ENCODE measurements around the gene ANKRD18A. TPM values are rescaled to one million over a fixed set of nuclear protein-coding genes. Genes with fewer than 3 reads are reported as not detected.

ANKRD18A gene
- total RNA-seq, 2 donors from 2014 or later: 5.3 to 8.0 TPM

DNA sequence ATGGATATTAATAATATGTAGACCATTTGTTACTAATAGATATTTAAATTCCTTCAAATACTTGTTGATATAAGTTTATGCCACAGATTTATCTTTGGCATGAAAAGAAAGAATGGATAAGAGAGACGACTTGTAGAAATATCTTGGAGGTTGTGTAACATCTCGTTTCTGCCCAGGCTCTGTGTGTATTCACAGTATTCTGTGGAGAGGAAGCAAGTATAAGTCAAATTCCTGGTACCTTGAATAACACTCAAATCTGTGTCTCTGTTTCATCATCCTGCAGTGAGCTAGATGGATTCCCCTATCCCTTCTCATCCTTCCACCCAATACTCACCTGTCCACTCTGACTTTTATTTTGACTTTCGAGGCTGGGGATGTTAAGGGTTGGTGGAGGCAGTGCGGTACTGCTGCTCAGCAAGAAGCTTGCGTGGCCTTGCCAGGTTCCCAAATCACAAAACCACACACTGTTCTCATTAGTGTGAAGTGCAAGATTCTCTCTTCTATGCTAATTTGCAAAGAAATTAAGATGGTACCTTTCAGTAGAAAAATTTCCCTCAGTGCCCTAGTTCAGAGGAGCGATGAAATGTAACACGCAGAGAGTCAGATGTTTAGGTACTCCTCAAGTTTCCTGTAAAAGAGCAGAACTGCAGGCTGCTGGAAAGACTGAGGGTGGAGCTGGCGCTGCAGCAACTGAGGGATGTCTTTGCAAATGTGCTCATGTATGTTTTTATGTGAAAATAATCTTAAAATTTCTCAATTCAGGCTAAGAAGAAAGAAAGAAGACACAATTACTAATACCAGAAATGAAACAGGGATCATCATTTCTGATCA, 42.6 kb upstream of the ANKRD18A start:
- Mint-ChIP-seq H3K4me1 (no peaks in the 10 kb centered on the region), H3K36me3 (ENCODE audit: low read depth) (no peaks in the 10 kb centered on the region), H3K9me3 (peaks cover 1% of the 10 kb centered on the region), H3K4me3 (no peak overlapping the region), H3K27ac (no peak overlapping the region), H3K27me3 (ENCODE audit: insufficient read depth) (peaks cover 2% of the 10 kb centered on the region)
- Histone ChIP-seq H3K4me1 (ENCODE audit: control insufficient read depth, insufficient read depth, low read length) (no peaks in the 10 kb centered on the region), H3K27ac (ENCODE audit: low read depth, low read length) (no peak overlapping the region), H3K9me3 (ENCODE audit: control insufficient read depth, low read length) (no peaks in the 10 kb centered on the region), H3K9ac (ENCODE audit: extremely low read depth, low read length, poor library complexity, severe bottlenecking) (no peak overlapping the region), H3K4me3 (ENCODE audit: low read length) (no peak overlapping the region), H3K27me3 (ENCODE audit: control insufficient read depth, insufficient read depth, low read length, poor library complexity, severe bottlenecking) (no peaks in the 10 kb centered on the region), H3K36me3 (ENCODE audit: control insufficient read depth, insufficient read depth, low read length) (no peaks in the 10 kb centered on the region)
- DNase-seq: peak; percentile 62
- 82 to 89% methylated on average over 4 to 8 of the region's 8 CpGs for WGBS, 2 experiments (ENCODE audit: insufficient coverage in 1 of 2, insufficient read length in 1 of 2)
- TF ChIP-seq, protein P1, sequence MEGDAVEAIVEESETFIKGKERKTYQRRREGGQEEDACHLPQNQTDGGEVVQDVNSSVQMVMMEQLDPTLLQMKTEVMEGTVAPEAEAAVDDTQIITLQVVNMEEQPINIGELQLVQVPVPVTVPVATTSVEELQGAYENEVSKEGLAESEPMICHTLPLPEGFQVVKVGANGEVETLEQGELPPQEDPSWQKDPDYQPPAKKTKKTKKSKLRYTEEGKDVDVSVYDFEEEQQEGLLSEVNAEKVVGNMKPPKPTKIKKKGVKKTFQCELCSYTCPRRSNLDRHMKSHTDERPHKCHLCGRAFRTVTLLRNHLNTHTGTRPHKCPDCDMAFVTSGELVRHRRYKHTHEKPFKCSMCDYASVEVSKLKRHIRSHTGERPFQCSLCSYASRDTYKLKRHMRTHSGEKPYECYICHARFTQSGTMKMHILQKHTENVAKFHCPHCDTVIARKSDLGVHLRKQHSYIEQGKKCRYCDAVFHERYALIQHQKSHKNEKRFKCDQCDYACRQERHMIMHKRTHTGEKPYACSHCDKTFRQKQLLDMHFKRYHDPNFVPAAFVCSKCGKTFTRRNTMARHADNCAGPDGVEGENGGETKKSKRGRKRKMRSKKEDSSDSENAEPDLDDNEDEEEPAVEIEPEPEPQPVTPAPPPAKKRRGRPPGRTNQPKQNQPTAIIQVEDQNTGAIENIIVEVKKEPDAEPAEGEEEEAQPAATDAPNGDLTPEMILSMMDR (conservative IDR thresholded peaks at IDR 0.05): peak; percentile 70

DNA sequence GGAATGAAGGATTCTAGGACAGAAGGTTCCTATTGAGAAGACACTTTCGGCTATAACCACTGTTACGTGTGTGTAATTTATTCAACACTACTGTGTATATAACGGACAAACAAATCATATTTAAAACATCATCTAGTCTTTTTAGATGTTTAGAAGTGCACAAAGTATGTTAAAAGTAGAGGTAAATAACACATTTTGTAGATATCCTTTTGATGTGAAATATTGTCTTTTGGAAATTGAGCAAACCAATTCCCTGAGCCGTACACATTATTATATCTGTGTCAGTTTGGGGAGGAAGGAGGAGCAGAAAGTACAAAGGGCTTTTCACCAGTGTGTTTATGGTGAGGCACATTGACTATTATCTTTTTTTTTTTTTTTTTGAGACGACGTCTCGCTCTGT, 39.1 kb upstream of the ANKRD18A start:
- H3K9me3 Mint-ChIP-seq: no peaks in the 10 kb centered on the region
- DNase-seq: no peak
- TF ChIP-seq, protein P1 (conservative IDR thresholded peaks at IDR 0.05): no peak

DNA sequence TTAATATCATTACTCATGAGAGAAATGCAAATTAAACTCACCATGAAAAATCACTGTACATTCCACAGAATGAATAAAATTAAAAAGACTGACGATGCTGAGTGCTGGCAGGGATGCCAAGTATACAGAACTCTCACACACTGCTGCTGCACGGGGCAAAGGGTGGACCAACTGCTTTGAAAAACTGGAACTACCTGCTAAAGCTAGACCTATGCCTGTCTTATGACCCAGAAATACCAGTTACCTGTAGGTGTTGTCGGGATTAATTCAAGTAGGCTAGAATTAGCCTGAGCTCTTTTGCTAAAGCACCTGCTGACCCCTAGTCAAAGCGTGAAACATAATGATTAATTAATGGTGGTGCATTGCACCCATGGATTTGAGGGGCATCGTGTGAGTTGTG, 36.5 kb upstream of the ANKRD18A start:
- H3K9ac ChIP-seq (ENCODE audit: extremely low read depth, low read length, poor library complexity, severe bottlenecking): no peak overlapping the region
- no peak overlapping the region for H3K4me3 Mint-ChIP-seq
- TF ChIP-seq, protein P1 (conservative IDR thresholded peaks at IDR 0.05): no peak
- H3K4me1 ChIP-seq (ENCODE audit: control insufficient read depth, insufficient read depth, low read length): no peaks in the 10 kb centered on the region
- H3K9me3 ChIP-seq (ENCODE audit: control insufficient read depth, low read length): no peaks in the 10 kb centered on the region
- no peaks in the 10 kb centered on the region for H3K27me3 ChIP-seq (ENCODE audit: control insufficient read depth, insufficient read depth, low read length, poor library complexity, severe bottlenecking)
- DNase-seq: no peak
- no peaks in the 10 kb centered on the region for H3K36me3 Mint-ChIP-seq (ENCODE audit: low read depth)
- H3K9me3 Mint-ChIP-seq: no peaks in the 10 kb centered on the region
- no peak overlapping the region for H3K27ac ChIP-seq (ENCODE audit: low read depth, low read length)
- no peaks in the 10 kb centered on the region for H3K4me1 Mint-ChIP-seq
- H3K27ac Mint-ChIP-seq: no peak overlapping the region
- no peak overlapping the region for H3K4me3 ChIP-seq (ENCODE audit: low read length)
- no peaks in the 10 kb centered on the region for H3K36me3 ChIP-seq (ENCODE audit: control insufficient read depth, insufficient read depth, low read length)
- WGBS, 2 experiments (ENCODE audit: insufficient coverage in 1 of 2, insufficient read length in 1 of 2): 37 to 48% methylated on average over 4 to 5 of the region's 5 CpGs
- H3K27me3 Mint-ChIP-seq (ENCODE audit: insufficient read depth): peaks cover 2% of the 10 kb centered on the region

More for the DNA sequence above, 39.1 kb upstream of the ANKRD18A start:
- no peak overlapping the region for H3K4me3 ChIP-seq (ENCODE audit: low read length)
- peaks cover 2% of the 10 kb centered on the region for H3K27me3 Mint-ChIP-seq (ENCODE audit: insufficient read depth)
- H3K36me3 Mint-ChIP-seq (ENCODE audit: low read depth): no peaks in the 10 kb centered on the region
- 94% methylated on average over 7 of the region's 7 CpGs; no CpG with 5 or more reads in 1 of the 2 experiments for whole genome bisulfite sequencing, 2 experiments (ENCODE audit: insufficient coverage in 1 of 2, insufficient read length in 1 of 2)
- H3K9ac ChIP-seq (ENCODE audit: extremely low read depth, low read length, poor library complexity, severe bottlenecking): no peak overlapping the region
- no peaks in the 10 kb centered on the region for H3K4me1 ChIP-seq (ENCODE audit: control insufficient read depth, insufficient read depth, low read length)
- H3K4me3 Mint-ChIP-seq: no peak overlapping the region
- no peak overlapping the region for H3K27ac Mint-ChIP-seq
- H3K4me1 Mint-ChIP-seq: no peaks in the 10 kb centered on the region
- no peaks in the 10 kb centered on the region for H3K9me3 ChIP-seq (ENCODE audit: control insufficient read depth, low read length)
- no peaks in the 10 kb centered on the region for H3K27me3 ChIP-seq (ENCODE audit: control insufficient read depth, insufficient read depth, low read length, poor library complexity, severe bottlenecking)
- no peak overlapping the region for H3K27ac ChIP-seq (ENCODE audit: low read depth, low read length)
- no peaks in the 10 kb centered on the region for H3K36me3 ChIP-seq (ENCODE audit: control insufficient read depth, insufficient read depth, low read length)
